Mesothelial cell of epicardium (in vitro differentiated cells): Measurements from ENCODE around the gene SNPH. TPM values are rescaled to one million over a fixed set of nuclear protein-coding genes. Genes with fewer than 3 reads are reported as not detected.
A peak's percentile ranks its signal among the peaks of the same experiment; 100 is the strongest.

Experiments
- DNase-seq, 2 experiments: peaks; one replicate each; pipeline ENCODE4 v3.0.0; 2021; ENCODE audit warnings: low spot score in 2 of 2; ENCODE audit not compliant: unreplicated experiment in 2 of 2
- H3K27ac Mint-ChIP-seq: 2 replicates; pipeline ENCODE4 v1.8.0; 2021; ENCODE audit warnings: mixed read lengths
- H3K27me3 Mint-ChIP-seq: 2 replicates; pipeline ENCODE4 v1.8.0; 2021; ENCODE audit warnings: low read depth, mixed read lengths
- H3K36me3 Mint-ChIP-seq: 2 replicates; pipeline ENCODE4 v1.8.0; 2021; ENCODE audit warnings: mixed read lengths
- H3K4me1 Mint-ChIP-seq: 2 replicates; pipeline ENCODE4 v1.8.0; 2021; ENCODE audit warnings: mixed read lengths
- H3K4me3 Mint-ChIP-seq: 2 replicates; pipeline ENCODE4 v1.8.0; 2021; ENCODE audit warnings: mild to moderate bottlenecking, moderate library complexity, mixed read lengths
- H3K9me3 Mint-ChIP-seq: 2 replicates; pipeline ENCODE4 v1.8.0; 2021; ENCODE audit warnings: mixed read lengths
- CTCF ChIP-seq: fragments of 200-600 bp; sonication (generic); IDR thresholded peaks from one replicate; pipeline ENCODE4 v1.5.0; 2021; ENCODE audit warnings: antibody characterized with exemption; ENCODE audit not compliant: unreplicated experiment
- total RNA-seq: library from RNA; stranded (reverse); gene quantifications from 3 replicates; pipeline ENCODE4 v1.2.1, GENCODE V29; 2021

The SNPH gene
- total RNA-seq, 1 donor from 2014 or later = 3.4 TPM

GRCh38 chr20:1225783-1226654 is 40.1 kb upstream of the SNPH start, which contains the start of gene RAD21L1:
Gene RAD21L1, plus strand, starts transcription at chr20:1226044. Its CDS starts 2,410 bp downstream, at chr20:1228454.
- TF ChIP-seq CTCF = no peak
- no peaks in the 10 kb centered on the region for H3K36me3 Mint-ChIP-seq
- H3K4me1 Mint-ChIP-seq = peaks cover 2% of the 10 kb centered on the region
- H3K27me3 Mint-ChIP-seq = peaks cover 54% of the 10 kb centered on the region
- peak within 1 kb of the TSS; percentile 69 for H3K4me3 Mint-ChIP-seq
- DNase-seq = peak; percentile 78 to 81
- peak within 1 kb of the TSS; percentile 30 for H3K27ac Mint-ChIP-seq
- H3K9me3 Mint-ChIP-seq = no peaks in the 10 kb centered on the region

GRCh38 chr20:1229541-1229940 is 36.6 kb upstream of the SNPH start:
- Mint-ChIP-seq H3K27ac (no peak overlapping the region), H3K9me3 (no peaks in the 10 kb centered on the region), H3K4me1 (peaks cover 2% of the 10 kb centered on the region), H3K27me3 (peaks cover 52% of the 10 kb centered on the region), H3K4me3 (no peak overlapping the region), H3K36me3 (no peaks in the 10 kb centered on the region)
- no peak for TF ChIP-seq CTCF
- DNase-seq = no peak

GRCh38 chr20:1232286-1233111 is 33.6 kb upstream of the SNPH start:
- no peak overlapping the region for H3K4me3 Mint-ChIP-seq
- H3K4me1 Mint-ChIP-seq = no peaks in the 10 kb centered on the region
- DNase-seq = no peak
- H3K36me3 Mint-ChIP-seq = no peaks in the 10 kb centered on the region
- no peaks in the 10 kb centered on the region for H3K9me3 Mint-ChIP-seq
- peaks cover 56% of the 10 kb centered on the region for H3K27me3 Mint-ChIP-seq
- no peak for TF ChIP-seq CTCF
- no peak overlapping the region for H3K27ac Mint-ChIP-seq

- no peak for TF ChIP-seq CTCF
- peaks cover 33% of the 10 kb centered on the region for H3K27me3 Mint-ChIP-seq
- H3K9me3 Mint-ChIP-seq = no peaks in the 10 kb centered on the region
- H3K36me3 Mint-ChIP-seq = no peaks in the 10 kb centered on the region
- no peak for DNase-seq
- no peaks in the 10 kb centered on the region for H3K4me1 Mint-ChIP-seq
- H3K27ac Mint-ChIP-seq = no peak overlapping the region
- no peak overlapping the region for H3K4me3 Mint-ChIP-seq
Measured at GRCh38 chr20:1240549-1240948, 25.5 kb upstream of the SNPH start.

GRCh38 chr20:1241456-1241855 is 24.6 kb upstream of the SNPH start:
- DNase-seq = no peak
- no peaks in the 10 kb centered on the region for H3K9me3 Mint-ChIP-seq
- H3K36me3 Mint-ChIP-seq = no peaks in the 10 kb centered on the region
- no peaks in the 10 kb centered on the region for H3K4me1 Mint-ChIP-seq
- no peak for TF ChIP-seq CTCF
- peaks cover 29% of the 10 kb centered on the region for H3K27me3 Mint-ChIP-seq
- H3K4me3 Mint-ChIP-seq = no peak overlapping the region
- H3K27ac Mint-ChIP-seq = no peak overlapping the region
